GM18505 (cell line): ENCODE measurements around the gene EPHA4.

Source experiments
- ATAC-seq: cut with Tn5 transposase; IDR thresholded peaks from one replicate; pipeline ENCODE4 v1.9.1; 2021; ENCODE audit not compliant: unreplicated experiment
- POLR2A ChIP-seq: IDR thresholded peaks from 4 replicates; pipeline ENCODE4 v1.6.1; 2011; ENCODE audit warnings: borderline replicate concordance; ENCODE audit not compliant: insufficient read depth, insufficient read length; ENCODE audit errors: extremely low read depth

Gene EPHA4

GRCh38 chr2:221535824-221536223 lies 36.3 kb downstream of the EPHA4 start:
- TF ChIP-seq POLR2A, result no peak
- ATAC-seq, result no peak

GRCh38 chr2:221533299-221533698 lies 38.8 kb downstream of the EPHA4 start:
- ATAC-seq, result no peak
- TF ChIP-seq POLR2A, result no peak

GRCh38 chr2:221532641-221533040 lies 39.5 kb downstream of the EPHA4 start:
- no peak for ATAC-seq
- no peak for TF ChIP-seq POLR2A

GRCh38 chr2:221530653-221531037 lies 41.5 kb downstream of the EPHA4 start:
- no peak for TF ChIP-seq POLR2A
- ATAC-seq, result no peak

- no peak for ATAC-seq
- no peak for TF ChIP-seq POLR2A
Measured at GRCh38 chr2:221529943-221530652, 42.0 kb downstream of the EPHA4 start.

- no peak for TF ChIP-seq POLR2A
- no peak for ATAC-seq
Measured at GRCh38 chr2:221529177-221529942, 42.7 kb downstream of the EPHA4 start.

- ATAC-seq, result no peak
- no peak for TF ChIP-seq POLR2A
Measured at GRCh38 chr2:221527776-221528309, 44.3 kb downstream of the EPHA4 start.

- no peak for ATAC-seq
- no peak for TF ChIP-seq POLR2A
Measured at GRCh38 chr2:221524158-221524557, 47.9 kb downstream of the EPHA4 start.

- no peak for TF ChIP-seq POLR2A
- ATAC-seq, result no peak
Measured at GRCh38 chr2:221521233-221521845, 50.8 kb downstream of the EPHA4 start.

GRCh38 chr2:221518935-221519625 lies 53.0 kb downstream of the EPHA4 start:
- no peak for ATAC-seq
- TF ChIP-seq POLR2A, result no peak

- peak; percentile 54 for ATAC-seq
- TF ChIP-seq POLR2A, result no peak
Measured at GRCh38 chr2:221518201-221518934, 53.7 kb downstream of the EPHA4 start.

- no peak for TF ChIP-seq POLR2A
- peak; percentile 93 for ATAC-seq
Measured at GRCh38 chr2:221517696-221518151, 54.4 kb downstream of the EPHA4 start.

GRCh38 chr2:221517146-221517695 lies 54.9 kb downstream of the EPHA4 start:
- no peak for TF ChIP-seq POLR2A
- ATAC-seq, result no peak

GRCh38 chr2:221515864-221516263 lies 56.2 kb downstream of the EPHA4 start:
- no peak for ATAC-seq
- TF ChIP-seq POLR2A, result no peak
